Hematopoietic multipotent progenitor cell (in vitro differentiated cells): ENCODE data around the gene ZC3H12C. TPM values are rescaled to one million over a fixed set of nuclear protein-coding genes. Genes with fewer than 3 reads are reported as not detected.

Experiments
- DNase-seq, 3 donors: peaks; one replicate each; pipeline ENCODE4 v3.0.0-alpha.2; 2011 to 2015; ENCODE audit warnings: low read depth in 2 of 3, low spot score in 2 of 3
- total RNA-seq: library from RNA; depleted of rRNA; stranded (reverse); fragments of >200 nt; gene quantifications from one replicate; pipeline ENCODE4 v1.2.3, GENCODE V29; 2012

The ZC3H12C gene
- total RNA-seq, 1 donor = 11.8 TPM

DNA sequence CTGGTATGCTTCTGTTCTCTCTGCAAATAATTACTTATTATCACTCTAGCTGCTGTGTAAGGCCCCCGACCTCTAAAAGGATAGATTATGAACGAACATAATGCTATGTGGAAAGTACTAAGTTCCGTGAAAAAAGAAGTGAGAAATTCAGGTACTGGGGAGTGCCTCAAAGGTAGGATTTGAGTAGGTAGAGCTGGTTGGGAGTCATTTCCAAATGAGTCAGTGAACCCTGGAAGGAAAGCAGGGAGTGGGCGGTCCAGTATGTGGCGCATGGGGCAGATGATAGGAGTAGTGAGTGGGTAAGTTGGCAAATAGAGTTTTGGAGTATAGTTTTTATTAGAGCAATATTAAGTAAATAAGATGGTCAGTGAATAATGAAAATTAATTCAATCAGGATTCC is 2.4 kb downstream of the ZC3H12C start:
- DNase-seq = no peak

DNA sequence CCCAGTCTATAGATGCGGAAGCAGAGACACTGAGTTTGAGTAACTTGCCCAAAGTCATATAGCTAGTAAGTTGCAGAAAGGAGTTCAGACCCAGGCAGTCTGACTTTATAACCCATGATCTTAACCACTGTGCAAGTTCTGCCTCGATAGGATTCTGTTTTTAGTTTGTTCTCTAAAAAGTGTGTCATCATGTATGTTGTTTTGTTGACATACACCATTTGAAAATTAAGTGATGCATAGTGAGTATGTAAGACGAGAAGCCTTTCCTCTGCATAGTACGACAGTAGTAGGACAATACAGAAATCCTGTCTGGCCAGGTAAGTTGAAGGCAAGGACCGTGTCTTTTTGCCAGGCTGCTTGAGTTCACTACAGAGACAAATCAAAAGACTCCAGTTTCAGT is 3.3 kb downstream of the ZC3H12C start:
- DNase-seq = no peak

DNA sequence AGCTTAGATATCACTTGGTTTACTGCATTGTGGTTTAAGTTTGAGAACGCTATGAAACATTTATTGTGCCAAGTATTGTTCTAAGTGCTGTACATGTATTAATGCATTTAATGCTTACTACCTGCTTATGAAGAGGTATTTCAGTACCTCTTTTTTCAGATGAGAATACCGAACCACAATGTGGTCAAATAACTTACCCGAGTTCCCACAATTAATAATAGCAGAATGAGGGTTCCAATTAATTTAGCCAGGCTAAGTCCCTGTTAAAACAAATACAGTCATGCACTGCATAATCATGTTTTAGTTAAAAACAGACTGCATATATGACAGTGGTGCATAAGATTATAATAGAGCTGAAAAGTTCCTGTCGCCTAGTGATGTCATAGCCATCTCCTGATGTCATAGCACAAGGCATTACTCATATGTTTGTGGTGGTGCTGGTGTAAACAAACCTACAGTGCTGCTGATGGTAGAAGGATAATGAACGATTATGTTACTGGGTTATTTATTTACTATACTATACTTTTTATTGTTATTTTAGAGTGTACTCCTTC is 4.3 kb downstream of the ZC3H12C start:
- DNase-seq = peak in 2 of 3 donors; percentile 38 to 47

DNA sequence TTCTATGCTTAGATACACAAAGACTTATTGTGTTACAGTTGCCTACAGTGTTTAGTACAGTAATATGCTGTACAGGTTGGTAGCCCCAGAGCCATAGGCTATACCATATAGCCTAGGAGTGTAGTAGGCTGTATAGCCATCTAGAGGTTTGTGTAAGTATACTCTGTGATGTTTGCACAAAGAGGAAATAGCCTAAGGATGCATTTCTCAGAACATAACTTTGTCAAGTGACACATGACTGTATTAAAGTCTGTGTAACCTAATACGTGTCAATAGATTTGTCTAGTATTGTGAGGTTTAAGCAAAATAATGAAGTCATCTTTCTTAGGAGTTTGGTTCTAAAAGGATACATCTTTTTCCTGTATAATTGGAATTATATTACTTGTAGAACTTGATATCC is 5.5 kb downstream of the ZC3H12C start:
- DNase-seq = peak in 1 of 3 donors; percentile 52

DNA sequence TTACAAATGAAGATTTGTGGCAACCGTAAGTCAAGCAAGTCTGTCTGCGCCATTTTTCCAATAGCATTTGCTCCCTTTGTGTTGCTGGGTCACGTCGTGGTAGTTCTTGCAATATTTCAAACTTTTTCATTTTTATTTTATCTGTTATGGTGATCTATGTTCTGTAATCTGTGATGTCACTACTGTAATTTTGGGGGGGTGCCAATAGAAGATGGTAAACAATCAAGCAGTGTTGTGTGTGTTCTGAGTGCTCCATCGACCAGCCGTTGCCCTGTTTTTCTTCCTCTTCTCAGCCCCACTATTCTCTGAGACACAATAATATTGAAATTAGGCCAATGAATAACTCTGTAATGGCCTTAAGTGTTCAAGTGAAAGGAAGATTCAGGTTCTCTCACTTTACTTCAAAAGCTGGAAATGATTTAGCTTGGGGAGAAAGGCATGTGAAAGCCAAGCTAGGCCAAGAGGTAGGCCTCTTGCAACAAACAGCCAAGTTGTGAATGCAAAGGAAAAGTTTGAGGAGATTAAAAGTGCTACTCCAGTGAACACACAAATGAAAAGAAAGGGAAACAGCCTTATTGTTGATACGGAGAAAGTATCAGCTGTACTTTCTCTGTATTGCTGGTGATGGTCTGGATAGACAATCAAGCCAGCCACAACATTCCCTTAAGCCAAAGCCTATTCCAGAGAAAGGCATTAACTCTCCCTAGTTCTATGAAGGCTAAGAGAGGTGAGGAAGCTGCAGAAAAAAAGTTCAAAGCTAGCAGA is 7.5 kb downstream of the ZC3H12C start:
- DNase-seq = peak in 1 of 3 donors; percentile 40

DNA sequence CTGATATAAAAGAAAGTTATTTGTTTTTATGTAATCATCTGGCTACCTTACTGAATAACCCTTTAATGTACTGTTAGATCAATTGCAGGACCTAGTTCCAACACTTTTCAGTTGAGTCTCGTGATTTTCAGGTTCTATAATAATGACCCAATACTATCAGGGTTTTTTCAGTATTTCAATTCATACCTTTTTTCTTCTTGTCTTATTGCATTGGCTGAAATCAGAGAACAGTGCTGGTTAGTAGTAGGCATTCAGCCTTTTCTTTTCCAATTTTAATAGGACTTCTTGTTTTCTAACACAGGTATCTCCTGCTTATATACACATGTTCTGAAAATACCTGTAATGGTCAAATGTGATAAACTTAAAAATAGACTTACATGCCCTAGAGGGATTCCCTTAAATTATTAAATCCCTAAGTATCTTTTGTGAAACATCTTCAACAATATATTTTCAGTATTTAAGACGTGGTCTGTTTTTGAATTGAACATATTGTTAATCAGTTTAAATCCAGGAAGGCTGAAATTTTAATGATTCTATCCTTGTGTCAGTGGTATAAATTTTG is 13.6 kb downstream of the ZC3H12C start:
- DNase-seq = no peak

DNA sequence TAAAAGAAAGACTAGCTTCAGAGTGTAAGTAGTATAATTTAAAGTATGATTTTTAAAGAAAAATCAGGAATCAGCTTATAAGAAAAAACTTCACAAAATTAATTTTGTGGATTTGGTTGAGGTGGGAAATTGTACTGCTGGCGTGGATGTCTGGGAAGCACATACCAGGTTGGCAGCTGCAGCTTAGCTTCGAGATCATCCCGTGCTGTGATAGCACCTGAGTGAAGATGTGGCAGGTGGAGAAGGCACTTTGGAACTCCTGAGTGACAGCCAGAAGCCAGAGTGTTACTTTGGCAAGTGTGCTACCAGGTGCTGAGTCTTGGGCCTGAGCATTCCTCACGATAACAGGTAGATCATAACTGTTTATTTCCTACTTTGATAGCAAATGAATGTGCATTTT is 17.7 kb downstream of the ZC3H12C start:
- no peak for DNase-seq

DNA sequence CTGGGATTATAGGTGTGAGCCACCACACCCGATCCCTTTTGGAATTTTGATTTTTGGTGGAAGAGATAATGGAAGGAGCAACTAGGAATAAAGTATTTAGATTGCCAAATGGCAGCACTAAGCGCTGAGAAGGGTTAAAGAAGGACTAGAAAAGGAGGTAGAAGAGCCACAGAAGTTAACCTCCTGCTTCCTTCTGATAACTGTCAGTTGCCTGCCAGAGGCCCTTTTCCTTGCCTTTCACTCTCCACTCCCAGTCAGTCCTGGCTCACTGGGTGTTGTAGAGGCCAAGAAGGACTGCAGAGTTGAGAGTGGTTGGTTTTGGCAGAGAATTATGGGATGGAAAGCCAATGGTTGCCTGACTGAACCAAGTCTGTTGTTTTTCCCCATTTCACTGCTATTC is 19.3 kb downstream of the ZC3H12C start:
- peak in 1 of 3 donors; percentile 53 for DNase-seq

DNA sequence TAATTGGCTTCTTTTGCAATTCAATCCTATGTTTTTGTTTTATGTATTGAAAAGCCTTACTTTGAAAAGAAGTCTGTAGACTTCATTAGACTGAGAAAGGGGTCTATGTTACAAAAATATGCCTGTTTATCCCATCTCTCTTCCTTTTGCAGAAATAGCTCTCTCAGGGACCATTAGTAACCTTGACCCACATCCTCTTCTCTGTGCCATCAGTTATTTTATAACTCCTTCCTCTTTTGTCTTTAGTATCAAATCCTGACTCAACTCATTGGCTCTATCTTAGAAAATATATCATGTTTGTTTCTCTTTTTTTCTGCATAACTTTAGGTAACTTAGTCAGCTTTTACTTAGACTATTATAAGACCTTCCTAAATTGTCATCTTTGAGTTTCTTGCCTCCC is 20.3 kb downstream of the ZC3H12C start:
- DNase-seq = peak in 1 of 3 donors; percentile 49

DNA sequence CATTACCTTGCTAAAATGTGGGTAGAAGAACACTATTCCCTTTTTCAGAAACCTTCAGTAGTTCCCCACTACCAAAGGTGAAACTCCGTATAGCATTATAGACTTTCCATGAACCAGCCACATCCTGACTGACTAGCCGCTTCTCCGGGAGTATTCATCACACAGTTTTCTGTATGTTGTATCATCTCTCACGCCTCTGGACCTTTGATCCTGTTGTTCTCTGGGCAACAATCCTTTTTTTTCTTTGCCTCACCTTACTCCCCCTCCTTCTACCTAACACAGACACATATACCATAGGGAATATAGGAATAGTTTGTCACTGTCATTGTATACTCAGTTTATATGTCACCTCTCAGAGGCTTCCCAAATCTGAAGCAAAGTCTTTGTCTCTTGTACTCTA is 20.8 kb downstream of the ZC3H12C start:
- no peak for DNase-seq

DNA sequence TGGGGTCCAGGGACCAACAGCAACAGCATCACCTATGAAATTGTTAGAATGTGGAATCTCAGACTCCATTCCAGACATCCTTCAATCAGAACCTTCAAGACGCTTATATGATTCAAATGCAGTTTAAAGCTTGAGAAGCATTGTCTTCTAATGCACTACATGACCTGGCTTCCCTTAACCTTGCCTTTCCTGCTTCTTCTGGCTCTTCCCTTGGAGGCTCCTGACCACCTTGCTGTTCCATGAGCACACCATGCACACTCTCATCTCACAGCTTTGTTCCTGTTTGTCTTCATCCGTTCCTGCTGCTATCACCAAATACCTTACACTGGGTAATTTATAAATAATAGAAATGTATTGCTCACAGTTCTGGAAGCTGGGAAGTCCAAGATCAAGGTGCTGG is 26.1 kb downstream of the ZC3H12C start:
- DNase-seq = no peak

DNA sequence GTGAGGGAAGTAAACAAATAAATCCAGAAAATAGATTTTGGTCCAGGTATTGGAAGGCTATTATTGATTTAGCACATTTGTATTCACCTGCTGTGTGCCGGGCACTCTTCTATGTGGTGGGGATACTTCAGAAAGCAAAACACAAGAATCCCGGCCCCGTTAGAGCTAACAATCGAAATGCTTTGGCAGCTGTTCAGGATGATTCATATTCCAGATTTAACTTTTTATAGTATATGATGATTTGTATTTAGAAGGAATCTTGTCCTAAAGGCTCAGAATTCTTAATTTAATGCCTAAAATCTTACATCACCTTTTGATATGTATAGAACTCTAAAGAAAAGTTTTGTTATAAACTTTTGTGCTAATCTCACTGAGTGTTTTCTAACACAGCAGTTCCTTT is 28.0 kb downstream of the ZC3H12C start:
- DNase-seq = no peak

DNA sequence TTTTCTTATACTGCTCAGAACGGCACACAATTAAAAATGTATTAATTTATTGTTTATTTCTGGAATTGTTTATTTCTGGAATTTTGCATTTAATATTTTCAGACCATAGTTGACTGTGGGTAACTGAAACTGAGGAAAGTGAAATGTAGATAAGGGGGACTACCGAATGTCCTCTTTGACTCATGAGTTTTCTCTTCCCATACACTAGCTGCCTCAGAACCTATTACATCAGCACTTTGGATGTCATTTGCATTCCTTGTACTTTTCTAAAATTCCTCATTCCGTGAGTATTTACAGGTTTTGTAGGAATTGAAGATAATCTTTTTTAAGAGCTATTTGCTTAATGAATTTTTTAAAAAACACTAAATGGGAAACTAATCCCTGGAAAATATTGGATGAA is 29.8 kb downstream of the ZC3H12C start:
- DNase-seq = no peak

DNA sequence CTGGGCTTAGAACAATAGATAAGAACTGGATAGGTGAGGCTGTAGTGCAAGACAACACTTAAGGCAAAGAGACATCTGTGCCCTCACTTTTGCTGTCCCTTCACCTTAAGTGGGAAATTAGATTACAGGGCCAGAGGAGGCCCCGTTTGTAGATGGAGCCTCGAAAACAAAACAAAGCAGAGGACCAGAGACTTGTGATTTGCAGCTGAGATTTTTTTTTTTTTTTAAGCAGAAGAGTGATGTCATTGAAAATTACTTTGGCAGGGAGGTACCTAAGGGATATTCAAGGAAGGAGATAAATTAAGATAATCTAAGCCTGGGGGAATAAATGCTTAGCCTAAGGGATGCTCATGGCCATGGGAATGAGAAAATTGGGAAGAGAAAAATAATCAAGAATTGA is 31.4 kb downstream of the ZC3H12C start:
- no peak for DNase-seq

DNA sequence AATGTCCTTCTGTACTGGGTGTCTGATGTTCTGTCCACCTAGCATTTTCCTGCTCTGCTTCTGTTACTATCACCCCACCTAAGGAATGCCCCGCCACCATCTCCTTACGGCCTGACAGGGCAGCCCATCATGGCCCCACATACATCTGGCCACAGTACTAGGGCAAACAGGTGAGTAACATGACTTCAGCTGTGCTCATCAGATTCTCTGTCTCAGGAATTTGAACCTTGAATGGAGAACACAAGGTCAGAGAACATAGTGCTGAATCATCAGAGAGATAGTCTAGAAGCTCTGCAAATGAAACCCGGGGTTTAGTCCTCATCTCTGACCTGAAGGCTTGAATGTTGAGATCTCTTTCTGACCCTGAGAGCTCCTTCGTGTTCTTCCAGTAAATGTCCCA is 32.4 kb downstream of the ZC3H12C start:
- DNase-seq = no peak

DNA sequence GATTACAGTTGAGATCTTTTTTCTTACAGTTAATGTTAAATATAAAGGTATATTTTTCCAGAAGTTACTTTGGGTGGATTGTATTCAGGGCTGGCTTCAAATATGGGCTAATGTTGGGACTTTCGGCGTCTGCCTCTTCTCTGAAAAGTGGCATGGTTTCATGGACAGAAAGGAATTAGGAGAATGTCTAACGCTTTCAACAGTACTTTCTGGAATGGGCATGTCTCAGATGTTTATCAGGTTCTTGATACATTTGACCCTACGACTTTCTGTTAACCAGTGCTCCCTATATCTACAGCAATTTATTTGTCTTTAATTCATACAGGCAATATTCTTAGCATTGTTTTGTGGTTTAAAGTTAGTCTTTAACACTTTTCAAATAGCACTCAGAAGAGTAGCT is 33.7 kb downstream of the ZC3H12C start:
- DNase-seq = no peak

DNA sequence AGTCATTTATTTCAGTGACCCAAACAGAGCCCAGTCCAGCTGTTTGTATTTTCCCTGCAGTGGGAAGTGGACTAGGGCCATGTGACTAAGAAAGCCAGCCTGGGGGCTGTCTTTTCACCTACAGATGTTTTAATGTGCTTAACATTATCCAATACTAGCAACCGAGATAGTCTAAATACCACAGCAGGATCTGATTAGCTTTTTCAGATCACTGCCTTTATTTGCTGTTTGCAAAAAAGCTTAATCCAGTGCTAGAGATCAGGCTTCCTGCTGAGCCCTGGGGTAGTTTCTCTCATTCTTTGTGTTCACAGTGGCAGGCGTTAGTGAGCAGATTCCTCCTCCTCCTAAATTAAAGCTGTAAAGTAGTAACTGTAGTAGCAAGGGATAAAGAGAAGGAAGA is 35.0 kb downstream of the ZC3H12C start:
- no peak for DNase-seq

DNA sequence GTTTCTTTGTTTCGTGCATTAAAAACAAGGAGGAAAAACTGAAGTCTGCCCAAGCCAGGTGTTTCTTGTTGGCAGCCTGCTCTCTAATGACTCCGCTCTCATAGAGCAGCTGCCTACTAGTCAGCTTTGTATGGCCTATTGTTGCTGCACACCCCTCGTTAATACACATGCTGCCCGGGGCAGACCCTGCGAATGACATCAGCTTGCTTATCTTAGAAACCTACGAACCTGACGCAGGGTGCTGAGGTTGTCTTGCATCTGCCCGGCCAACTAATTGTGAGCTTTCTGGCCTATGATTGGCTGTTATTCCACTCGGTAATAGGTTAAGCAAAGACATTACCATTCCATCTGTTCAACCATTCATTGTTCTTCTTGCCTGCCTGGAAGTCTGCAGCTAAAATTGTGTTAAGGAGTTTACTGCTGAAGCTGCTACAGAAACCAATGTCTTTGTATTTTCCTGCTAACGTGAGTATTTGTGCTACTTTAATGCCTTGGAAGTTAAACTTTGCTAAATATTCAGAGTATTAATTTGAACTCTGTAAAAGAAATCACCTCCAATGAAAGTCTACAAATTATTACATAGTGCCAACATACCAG is 37.5 kb downstream of the ZC3H12C start:
- DNase-seq = no peak

DNA sequence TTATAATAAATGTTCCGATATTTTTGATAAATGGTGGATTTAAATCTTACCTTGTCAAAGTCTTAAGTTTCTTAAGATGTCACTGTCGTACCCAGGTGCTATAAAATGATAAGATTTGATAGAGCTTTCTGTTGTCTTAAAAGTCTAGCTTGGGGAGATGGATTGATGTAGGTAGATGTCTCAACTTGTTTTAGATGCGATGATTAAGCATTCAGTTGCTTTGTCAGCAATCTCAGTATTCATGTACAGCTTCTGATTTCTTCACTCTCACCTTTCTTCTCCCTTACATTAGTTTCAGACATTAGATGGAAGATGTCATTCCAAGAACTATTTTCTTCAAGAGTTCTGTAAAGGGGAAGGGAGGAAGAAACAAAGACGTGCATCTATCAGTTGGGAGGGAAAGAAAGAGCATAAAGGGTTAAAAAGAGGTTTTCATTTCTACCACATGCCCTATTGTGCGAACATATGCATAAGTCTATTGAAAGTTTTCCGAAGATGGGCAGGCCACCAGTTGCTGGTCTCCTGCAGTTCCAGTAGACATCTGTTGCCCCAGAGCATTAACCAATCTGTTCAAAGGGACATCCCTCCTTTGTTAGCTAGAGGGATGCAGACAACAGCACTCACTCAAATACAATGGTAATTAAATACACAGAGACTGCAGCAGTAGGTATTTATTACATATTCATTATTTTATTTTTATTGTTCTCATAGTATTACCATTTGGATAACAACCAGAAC is 38.4 kb downstream of the ZC3H12C start:
- DNase-seq = no peak

DNA sequence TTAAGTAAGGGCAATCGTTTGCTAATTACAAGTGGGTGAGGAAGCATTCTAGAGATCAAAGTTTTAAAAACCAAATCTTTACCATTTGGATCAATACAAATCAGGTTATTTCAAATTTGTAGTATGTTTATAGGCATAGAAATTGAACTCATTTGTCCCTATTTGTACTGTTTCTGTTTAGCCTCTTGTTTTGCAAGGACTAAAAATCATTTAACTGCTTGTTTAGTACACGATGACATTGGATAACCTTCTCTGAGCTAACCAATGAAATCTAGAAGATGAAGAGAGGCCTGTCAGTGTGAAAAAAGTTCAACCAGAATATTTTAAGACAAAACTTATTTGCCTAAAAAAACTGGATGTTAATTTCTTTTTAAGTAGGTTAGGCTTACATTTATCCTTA is 40.0 kb downstream of the ZC3H12C start:
- DNase-seq = no peak

DNA sequence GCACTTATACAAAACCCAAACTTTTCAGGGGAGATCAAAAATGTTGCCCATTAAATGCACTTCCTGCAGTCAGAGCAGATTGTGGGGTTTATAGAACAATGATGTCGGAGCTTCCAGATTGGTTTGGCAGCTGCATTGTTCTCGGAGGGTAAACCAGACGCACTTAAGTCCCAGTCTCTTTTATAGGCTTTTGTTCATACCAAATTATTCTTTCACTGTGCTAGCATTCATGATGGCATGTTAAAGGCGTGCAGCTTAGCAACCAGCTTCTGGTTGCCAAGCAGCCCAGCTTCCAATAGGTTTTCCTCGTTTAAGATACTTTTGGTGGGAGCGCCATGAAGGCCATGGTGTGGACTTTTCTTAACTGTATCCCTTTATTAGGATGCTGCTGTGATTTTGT is 40.9 kb downstream of the ZC3H12C start:
- no peak for DNase-seq
